GM12874 (cell line): ENCODE data around the gene NPY1R.
A peak's percentile ranks its signal among the peaks of the same experiment; 100 is the strongest.

Source experiments
- CTCF ChIP-seq: IDR thresholded peaks from 2 replicates; pipeline ENCODE4 v1.5.1; 2011; ENCODE audit warnings: low read depth, mild to moderate bottlenecking, control low read depth, low read length, moderate library complexity; ENCODE audit not compliant: insufficient read depth

NPY1R gene

GRCh38 chr4:163332526-163333406, at the start of gene NPY1R:
Gene NPY1R (minus strand): TSS chr4:163332596. CDS start chr4:163326554, 6,042 bp downstream.
- TF ChIP-seq CTCF, result peak; percentile 67

GRCh38 chr4:163380703-163381102, 48.3 kb upstream of the NPY1R start:
- TF ChIP-seq CTCF, result no peak

DNA sequence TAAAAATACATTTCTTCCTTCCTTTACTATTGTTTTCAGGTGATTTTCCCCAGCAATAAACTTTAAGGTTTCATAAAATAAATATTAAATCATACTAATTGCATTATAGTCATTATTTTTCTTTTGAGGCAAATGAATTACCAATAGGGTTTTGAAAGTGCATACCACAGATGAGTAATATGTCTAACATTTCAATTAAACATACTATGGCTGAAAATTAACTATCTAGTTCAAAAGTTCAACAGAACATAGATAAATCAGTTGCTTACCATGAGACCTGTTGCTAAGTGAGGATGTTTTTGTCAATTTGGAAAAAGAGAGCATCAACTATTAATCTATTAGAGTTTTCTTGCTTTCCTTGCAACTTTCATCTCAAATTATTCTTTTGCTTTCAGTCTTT, 46.3 kb upstream of the NPY1R start:
- TF ChIP-seq CTCF, result no peak

GRCh38 chr4:163372029-163372428, 39.6 kb upstream of the NPY1R start:
- TF ChIP-seq CTCF, result no peak

- no peak for TF ChIP-seq CTCF
Measured at GRCh38 chr4:163367651-163368050, 35.3 kb upstream of the NPY1R start.

DNA sequence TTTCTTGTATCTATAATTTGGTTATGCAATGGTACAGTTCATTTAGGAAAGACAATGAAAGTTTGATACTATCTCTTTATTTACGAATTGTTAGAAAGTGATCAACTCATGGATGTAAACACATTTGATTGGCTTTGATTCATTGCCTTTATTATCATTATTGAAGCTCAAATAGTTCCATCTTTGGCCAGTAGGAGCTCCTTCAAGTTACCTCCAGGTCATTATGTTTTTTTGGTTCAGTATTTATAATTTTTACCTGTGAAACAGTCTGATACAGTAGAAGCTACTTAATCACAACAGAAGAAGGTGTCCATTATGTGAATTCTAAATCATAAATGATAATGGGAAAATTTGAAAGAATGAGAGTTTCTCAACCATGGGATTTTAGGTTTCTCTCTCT, 23.7 kb upstream of the NPY1R start:
- no peak for TF ChIP-seq CTCF

DNA sequence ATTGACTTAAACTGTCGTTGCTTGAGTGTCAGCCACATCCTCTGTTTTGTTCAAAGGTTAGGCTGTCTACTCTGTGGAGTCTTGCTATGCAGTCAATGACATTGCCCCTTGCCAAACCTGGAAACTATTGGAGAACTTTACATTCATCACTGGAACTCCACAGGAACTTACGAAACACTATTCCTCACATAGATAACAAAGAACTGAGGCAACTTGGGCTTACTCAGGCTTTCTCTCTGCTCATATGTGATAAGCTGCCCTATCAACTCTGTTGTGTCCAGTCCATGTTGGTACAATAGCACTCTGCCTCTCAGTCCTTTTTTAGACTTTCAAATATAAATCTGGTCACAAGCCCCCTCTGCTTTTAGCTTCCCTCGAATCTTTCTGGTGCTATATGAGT, 20.7 kb upstream of the NPY1R start:
- no peak for TF ChIP-seq CTCF
